Activated effector memory CD4-positive, alpha-beta T cell treated with anti-CD3 and anti-CD28 coated beads, Interleukin-2, amount 50 U/mL, for 16 hours (primary cell): Measurements from ENCODE around the gene TFDP1.

Experiments used
- DNase-seq: peaks from one replicate; pipeline ENCODE4 v3.0.0-alpha.2; 2020

TFDP1 gene, protein sequence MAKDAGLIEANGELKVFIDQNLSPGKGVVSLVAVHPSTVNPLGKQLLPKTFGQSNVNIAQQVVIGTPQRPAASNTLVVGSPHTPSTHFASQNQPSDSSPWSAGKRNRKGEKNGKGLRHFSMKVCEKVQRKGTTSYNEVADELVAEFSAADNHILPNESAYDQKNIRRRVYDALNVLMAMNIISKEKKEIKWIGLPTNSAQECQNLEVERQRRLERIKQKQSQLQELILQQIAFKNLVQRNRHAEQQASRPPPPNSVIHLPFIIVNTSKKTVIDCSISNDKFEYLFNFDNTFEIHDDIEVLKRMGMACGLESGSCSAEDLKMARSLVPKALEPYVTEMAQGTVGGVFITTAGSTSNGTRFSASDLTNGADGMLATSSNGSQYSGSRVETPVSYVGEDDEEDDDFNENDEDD

GRCh38 chr13:113584205-113584869 lies at the start of gene TFDP1:
TFDP1 (plus strand) TSS chr13:113584753; CDS start chr13:113585838, 1,085 bp downstream.
- DNase-seq: peak; percentile 83

GRCh38 chr13:113535381-113535781 lies 49.2 kb upstream of the TFDP1 start:
- DNase-seq: no peak

DNA sequence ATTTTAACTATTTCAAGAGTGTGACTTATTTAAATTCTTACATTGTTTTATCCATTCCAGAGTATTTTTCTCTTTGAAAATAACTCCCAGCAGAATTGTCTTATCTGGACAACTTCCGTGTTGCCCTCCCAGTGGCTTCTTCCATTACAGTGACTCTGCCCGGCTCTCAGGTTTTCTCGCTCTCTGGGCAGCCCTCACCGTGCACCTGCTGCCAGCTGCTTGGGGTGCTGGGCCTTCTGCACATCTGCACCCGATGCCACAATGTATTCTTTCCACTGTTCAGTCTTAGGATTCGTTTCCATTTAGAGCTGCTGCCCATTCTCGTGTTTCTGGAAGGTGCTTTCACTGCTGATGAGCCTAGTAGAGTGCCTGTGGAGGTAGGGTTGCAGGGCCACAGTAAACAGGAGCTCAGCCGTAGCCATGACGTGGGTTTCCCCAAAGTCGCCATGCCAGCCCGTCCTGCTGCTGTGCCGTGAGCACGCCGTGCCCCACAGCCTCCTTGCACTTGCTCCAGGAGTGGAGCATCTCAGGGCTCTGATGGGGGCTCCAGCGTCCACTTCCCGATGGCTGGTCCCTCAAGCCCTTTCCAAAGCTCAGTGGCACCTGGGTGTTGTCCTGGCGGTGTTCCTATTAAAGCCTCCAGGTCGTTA lies 48.0 kb upstream of the TFDP1 start:
- no peak for DNase-seq

- DNase-seq: no peak
Measured at GRCh38 chr13:113537205-113537604, 47.3 kb upstream of the TFDP1 start.

DNA sequence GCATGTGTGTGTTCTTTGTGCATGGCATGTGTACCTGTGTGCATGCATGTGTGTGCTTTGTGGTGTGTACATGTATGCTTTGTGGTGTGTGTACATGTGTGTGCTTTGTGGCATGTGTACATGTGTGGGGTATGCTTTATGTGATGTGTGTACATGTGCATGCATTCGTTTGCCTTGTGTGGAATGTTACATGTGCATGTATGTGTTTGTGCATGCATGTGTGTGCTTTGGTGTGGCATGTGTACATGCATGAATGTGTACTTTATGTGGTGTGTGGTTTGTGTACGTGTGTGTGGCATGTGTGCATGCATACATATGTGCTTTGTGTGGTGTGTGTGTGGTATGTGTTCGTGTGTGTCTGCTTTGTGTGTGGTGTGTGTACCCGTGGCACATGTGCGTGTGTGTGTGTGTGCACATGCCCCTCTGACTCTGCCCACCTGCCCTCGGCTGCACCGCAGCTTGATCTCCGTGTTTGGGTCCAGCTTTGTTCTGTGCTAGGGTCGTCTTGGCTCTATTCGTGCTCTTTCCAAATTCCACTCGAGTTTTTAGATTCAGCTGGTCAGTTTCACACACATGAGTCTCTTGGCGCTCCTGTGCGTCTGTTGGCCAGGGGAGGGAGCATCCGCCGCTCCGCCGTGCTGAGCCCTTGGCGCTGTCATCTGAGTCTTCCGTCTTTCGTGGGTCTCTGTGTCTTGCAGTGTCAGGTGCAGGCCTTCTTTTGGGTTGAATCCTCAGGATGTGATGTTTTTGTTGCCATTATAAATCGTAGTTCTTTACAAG lies 46.5 kb upstream of the TFDP1 start:
- no peak for DNase-seq

- DNase-seq: no peak
Measured at GRCh38 chr13:113538689-113539058, 45.9 kb upstream of the TFDP1 start.

DNA sequence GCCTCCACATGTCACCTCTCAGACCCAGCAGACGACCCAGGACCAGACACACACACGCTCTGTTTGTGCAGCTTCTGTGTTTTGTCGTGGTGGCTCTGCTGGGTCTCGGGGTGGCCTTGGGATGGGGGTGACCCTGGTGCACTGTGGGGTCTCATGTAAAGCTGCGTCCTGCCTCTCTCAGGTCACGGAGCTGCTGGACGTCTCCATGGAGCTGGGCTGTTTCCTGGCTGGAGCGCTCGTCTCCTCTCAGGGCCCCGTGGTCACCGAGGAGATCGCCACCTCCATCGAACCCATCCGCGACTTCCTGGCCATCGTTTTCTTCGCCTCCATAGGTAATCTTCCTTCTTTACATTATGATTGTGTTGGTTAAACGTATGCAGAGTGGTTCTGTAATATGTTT lies 45.4 kb upstream of the TFDP1 start:
- DNase-seq: no peak

DNA sequence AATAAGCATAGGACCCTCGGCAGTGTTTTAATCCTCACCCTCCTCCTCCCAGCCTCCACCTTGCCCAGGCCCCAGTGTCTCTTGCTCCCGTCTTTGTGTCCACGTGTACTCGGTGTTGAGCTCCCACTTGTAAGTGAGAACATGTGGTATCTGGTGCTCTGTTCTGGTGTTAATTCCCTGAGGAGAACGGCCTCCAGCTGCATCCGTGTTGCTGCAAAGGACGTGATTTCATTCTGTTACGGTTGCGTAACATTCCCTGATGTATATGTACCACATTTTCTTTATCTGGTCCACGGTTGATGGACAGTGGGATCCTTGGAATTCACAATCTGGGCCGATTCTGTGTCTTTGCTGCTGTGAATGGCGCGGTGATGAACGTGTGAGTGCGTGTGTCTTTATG lies 44.7 kb upstream of the TFDP1 start:
- DNase-seq: no peak

GRCh38 chr13:113540523-113540922 lies 44.0 kb upstream of the TFDP1 start:
- DNase-seq: no peak

- DNase-seq: no peak
Measured at GRCh38 chr13:113542751-113543424, 41.7 kb upstream of the TFDP1 start.

DNA sequence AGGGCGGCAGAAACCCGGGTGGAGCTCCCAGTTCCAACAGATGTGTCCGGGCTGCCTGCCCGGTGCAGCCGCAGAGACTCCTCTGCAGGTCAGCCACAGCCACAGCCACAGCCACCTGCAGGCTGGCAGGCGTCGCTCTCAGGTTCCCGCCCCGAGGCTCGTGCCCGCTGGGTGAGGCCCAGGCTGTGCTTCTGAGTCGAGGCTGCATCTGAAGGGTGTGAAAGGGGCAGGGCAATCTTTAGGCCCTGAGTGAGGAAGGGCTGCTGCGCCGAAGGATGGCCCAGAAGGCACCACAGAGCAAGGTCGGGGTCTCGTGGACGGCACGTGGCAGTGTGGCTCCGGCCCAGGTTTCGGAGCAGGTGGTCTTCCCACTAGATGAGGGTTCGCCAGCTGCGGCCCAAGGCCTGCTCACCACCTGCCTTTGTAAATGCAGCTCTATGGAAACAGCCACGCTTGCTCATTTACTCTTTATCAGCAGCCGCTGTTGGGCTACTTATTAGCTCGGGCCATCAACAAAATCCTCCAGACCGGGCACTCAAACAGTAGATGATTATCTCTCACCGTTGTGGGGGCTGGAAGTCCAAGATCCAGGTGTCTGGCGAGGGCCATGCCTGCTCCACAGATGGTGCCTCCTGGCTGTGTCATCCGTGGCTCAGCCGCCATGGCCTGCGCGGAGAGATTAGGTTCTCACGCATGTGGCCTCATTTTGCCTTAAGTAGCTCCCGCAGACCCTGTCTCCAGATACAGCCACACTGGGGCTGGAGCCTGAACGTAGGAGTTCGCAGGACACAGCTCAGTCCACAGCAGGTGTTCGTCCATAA lies 40.3 kb upstream of the TFDP1 start:
- DNase-seq: no peak

DNA sequence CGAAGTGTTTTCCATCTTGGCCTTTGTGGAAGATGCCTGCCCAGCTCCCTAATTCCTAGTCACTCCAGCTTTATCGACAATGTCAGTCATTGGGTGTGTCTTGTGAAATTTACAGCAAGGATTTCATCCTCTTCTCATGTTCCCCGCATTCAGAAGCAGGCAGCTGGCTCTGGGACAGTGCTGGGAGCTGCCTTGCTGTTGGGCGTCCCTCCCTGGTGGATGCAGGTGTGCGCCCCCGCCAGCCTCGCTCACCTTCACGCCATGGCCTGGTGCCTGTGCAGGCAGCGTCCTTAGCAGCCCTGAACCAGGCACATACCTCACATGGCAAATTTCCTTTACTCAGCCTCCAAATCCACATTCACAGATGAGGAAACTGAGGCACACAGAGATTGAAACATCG lies 39.7 kb upstream of the TFDP1 start:
- peak; percentile 49 for DNase-seq

DNA sequence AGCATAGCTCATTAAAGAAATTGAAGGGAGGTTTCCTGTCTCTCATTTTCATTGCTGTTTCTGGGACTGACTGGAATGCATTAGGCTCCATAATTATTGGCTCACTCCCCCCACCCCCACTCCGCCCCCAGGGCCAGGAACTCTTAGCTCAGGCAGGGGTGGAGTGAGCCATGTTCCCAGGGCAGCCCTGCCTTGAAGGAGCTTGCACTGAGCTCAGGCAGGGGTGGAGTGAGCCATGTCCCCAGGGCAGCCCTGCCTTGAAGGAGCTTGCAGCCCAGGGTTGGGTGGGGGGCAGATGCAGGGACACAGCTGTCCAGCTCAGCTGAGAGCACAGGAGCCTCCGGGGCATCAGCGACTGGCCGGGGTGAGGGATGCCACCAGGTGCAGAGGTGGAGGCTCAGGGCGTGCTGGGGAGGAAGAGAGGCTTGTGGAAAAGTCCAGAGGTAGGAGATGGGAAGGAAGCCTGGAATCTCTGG lies 39.1 kb upstream of the TFDP1 start:
- peak; percentile 27 for DNase-seq

- no peak for DNase-seq
Measured at GRCh38 chr13:113545931-113546516, 38.5 kb upstream of the TFDP1 start.

- DNase-seq: no peak
Measured at GRCh38 chr13:113546571-113547237, 37.8 kb upstream of the TFDP1 start.

DNA sequence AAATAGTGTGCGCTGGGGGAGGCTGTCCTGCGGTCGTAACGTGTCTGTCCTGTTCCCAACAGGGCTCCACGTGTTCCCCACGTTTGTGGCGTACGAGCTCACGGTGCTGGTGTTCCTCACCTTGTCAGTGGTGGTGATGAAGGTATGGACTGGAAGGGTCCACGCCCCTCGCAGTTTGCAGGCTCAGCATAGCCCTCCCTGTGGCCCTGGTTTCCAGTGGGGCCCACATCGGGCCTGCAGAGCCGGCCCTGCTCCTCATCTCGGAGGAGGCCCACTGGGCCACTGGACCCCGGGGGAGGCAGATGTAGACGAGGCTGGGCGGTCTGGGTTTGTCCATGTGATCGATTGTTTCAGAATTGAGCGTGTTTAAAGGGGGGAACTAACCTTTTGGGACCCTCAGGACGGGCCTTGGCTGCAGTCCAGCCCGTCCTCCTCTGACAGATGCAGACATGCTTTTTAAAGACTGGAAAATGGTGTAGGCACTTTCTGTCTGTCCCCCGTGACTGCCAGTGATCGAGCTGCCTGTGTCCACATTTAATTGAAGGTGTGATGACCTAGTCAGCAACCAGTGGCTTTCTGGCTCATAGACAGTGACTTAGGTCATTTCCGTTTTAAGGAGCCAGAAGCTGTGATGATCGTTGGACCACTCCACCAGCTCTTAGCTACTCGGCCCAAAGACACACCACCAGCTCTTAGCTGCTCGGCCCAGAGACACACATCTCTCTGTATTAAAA lies 37.1 kb upstream of the TFDP1 start:
- DNase-seq: no peak

DNA sequence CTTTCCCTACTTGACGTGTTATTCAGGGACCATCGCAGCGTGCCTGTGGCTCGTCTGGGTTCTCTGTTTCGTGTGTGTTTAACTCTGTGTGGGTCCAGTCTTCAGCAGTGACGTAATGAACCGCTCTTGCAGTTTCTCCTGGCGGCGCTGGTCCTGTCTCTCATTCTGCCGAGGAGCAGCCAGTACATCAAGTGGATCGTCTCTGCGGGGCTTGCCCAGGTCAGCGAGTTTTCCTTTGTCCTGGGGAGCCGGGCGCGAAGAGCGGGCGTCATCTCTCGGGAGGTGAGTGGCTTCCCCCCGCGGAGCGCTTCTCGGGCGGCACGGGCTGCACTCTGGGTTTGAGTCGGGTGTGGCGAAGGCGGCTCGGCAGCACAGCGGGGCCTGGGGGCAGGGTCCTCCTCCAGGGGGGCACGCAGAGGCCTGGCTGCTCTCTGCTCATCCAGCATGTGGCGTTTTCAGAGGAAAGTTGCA lies 36.3 kb upstream of the TFDP1 start:
- no peak for DNase-seq

- no peak for DNase-seq
Measured at GRCh38 chr13:113548778-113549621, 35.6 kb upstream of the TFDP1 start.

GRCh38 chr13:113550453-113550852 lies 34.1 kb upstream of the TFDP1 start:
- peak; percentile 50 for DNase-seq
